ENCODE data around the gene SRP68. TPM values are rescaled to one million over a fixed set of nuclear protein-coding genes. Genes with fewer than 3 reads are reported as not detected.

SRP68 gene
- total and polyA plus RNA-seq, 2 of the 4 experiments (the other 2 are of a cell fraction): 47.1 to 82.6 TPM

DNA sequence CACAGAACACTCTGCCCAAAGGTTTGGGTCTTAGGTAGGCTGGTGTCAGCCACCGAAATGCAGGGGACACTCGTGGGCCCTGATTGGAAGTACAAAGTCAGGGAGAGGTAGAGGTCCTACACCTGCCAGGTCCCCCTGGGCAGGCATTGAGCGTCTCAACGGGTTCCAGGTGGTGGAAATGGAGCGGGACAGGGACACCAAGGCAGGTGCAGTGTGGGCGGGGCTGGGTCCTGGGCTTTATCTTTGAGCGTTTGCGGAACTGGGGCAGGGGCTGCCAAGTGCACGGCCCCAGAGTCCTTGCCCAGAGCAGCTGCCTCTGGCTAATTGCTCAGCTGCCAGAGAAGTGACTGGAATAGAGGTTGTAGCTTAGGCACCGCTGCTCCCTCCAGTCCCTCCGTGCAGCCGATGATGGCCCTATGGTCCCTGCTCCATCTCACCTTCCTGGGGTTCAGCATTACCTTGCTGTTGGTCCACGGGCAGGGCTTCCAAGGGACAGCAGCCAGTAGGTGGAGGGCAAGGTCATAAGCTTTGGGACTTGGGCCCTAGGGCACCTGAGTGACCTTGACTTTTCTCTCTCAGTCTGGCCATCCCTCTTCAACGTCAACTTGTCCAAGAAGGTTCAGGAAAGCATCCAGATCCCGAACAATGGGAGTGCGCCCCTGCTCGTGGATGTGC lies 6.7 kb upstream of the SRP68 start, which contains the start of gene ZACN:
TSS of gene ZACN (plus strand) at position 323 of the 675 bp plus-strand sequence. CDS start at position 406, 83 bp downstream.
- no peak within 1 kb of the TSS for H3K4ac ChIP-seq (ENCODE audit: low read depth, low read length)
- POLR2A ChIA-PET (ENCODE audit: unreplicated experiment): interaction anchor here (0.5 kb wide), 1 partner anchor 166 kb away, joined by 3 read pairs; no protein-coding TSS in a partner anchor
- H4K8ac ChIP-seq (ENCODE audit: low read depth in 2 of 2, low read length in 2 of 2): no peak within 1 kb of the TSS
- H3K14ac ChIP-seq (replicated peaks; ENCODE audit: low read depth, low read length): no peak within 1 kb of the TSS
- peaks cover 17% of the 10 kb centered on the region; the same call in 1 of the 2 replicates for H3K36me3 ChIP-seq (ENCODE audit: control insufficient read depth, insufficient read depth, low read length)
- no peak within 1 kb of the TSS for H2AK5ac ChIP-seq (ENCODE audit: low read depth, low read length)
- no peak for ATAC-seq (ENCODE audit: low read depth)
- H2BK20ac ChIP-seq (ENCODE audit: low read depth, low read length): no peak within 1 kb of the TSS
- no peak within 1 kb of the TSS for H3K23ac ChIP-seq (ENCODE audit: low read depth, low read length)
- DNase-seq: no peak
- peaks cover 8% of the 10 kb centered on the region; the same call in 1 of the 2 replicates for H3K9me1 ChIP-seq (ENCODE audit: insufficient read depth, low read length)
- 62% methylated on average over 8 of the region's 17 CpGs; no CpG with 5 or more reads in 1 of the 2 experiments for WGBS, 2 experiments (ENCODE audit: extremely low coverage in 2 of 2, insufficient read length in 1 of 2)
- no peaks in the 10 kb centered on the region for H3K4me1 ChIP-seq (ENCODE audit: control insufficient read depth, insufficient read depth, low read length)
- H3K18ac ChIP-seq (ENCODE audit: low read depth, low read length): no peak within 1 kb of the TSS
- in situ Hi-C loops (cut with MboI; ENCODE audit: low sequenced_read_pairs): no loop called here
- dilution Hi-C loops (cut with HindIII; ENCODE audit: low sequenced_read_pairs, unreplicated experiment): no loop called here
- H2BK120ac ChIP-seq (ENCODE audit: low read depth, low read length): no peak within 1 kb of the TSS
- H3K9me3 ChIP-seq (ENCODE audit: control insufficient read depth, insufficient read depth, low read length): no peaks in the 10 kb centered on the region
- H3K27me3 ChIP-seq (ENCODE audit: control insufficient read depth, insufficient read depth, low read length): peaks cover 62% of the 10 kb centered on the region
- no peak within 1 kb of the TSS for H2AFZ ChIP-seq (replicated peaks; ENCODE audit: low read length, poor library complexity)
- no peak within 1 kb of the TSS for H2BK5ac ChIP-seq (ENCODE audit: low read depth, low read length, poor library complexity, severe bottlenecking)
- H3K4me2 ChIP-seq (ENCODE audit: low read depth, low read length): no peak within 1 kb of the TSS
- intact Hi-C loops (cut with micrococcal nuclease): loop anchor here (10.0 kb wide), 1 partner anchor 174 kb away; the partner anchor contains the start of gene MRPL38
- no peak within 1 kb of the TSS for H3K56ac ChIP-seq (ENCODE audit: extremely low read depth, insufficient read depth, low read length)
- no peak within 1 kb of the TSS for H3K27ac ChIP-seq (ENCODE audit: insufficient read depth, low read length)
- H3K79me1 ChIP-seq (ENCODE audit: low read depth in 1 of 2, low read length in 2 of 2): no peaks in the 10 kb centered on the region
- no TSS peak for BruUV-seq (replicated peaks)
- no peak within 1 kb of the TSS for H3K4me3 ChIP-seq (ENCODE audit: insufficient read depth, low read depth, low read length)
- CTCF ChIA-PET: interaction anchor here (0.6 kb wide), 1 partner anchor 211 kb away, joined by 3 read pairs; no protein-coding TSS in a partner anchor
- H4K20me1 ChIP-seq (ENCODE audit: insufficient read depth, low read length): peaks cover 14% of the 10 kb centered on the region
- H2AK9ac ChIP-seq (replicated peaks; ENCODE audit: low read depth, low read length, poor library complexity): peak within 1 kb of the TSS; percentile 69
- no peak within 1 kb of the TSS for H4K5ac ChIP-seq (ENCODE audit: low read depth, low read length)
- no peak within 1 kb of the TSS for H4K91ac ChIP-seq (ENCODE audit: insufficient read depth, low read depth, low read length)
- no peak within 1 kb of the TSS for H2BK15ac ChIP-seq (ENCODE audit: low read depth, low read length)
- no peak within 1 kb of the TSS for H3K9ac ChIP-seq (ENCODE audit: low read depth, low read length)
- TF ChIP-seq USF2 (IDR thresholded peaks at IDR 0.05; ENCODE audit: low read depth, low read length) (no peak), RCOR1 (IDR thresholded peaks at IDR 0.05; ENCODE audit: insufficient replicate concordance, low read length) (no peak), NFE2L2 (IDR thresholded peaks at IDR 0.05; ENCODE audit: low read depth, low read length) (no peak), ELK1 (IDR thresholded peaks at IDR 0.05; ENCODE audit: borderline replicate concordance, low read depth, low read length) (no peak), CTCF (conservative IDR thresholded peaks at IDR 0.05; ENCODE audit: low read depth, low read length) (no peak), MAFK (IDR thresholded peaks at IDR 0.05; ENCODE audit: low read depth, low read length) (no peak), POLR2A (IDR thresholded peaks at IDR 0.05; ENCODE audit: low read depth, low read length) (no peak), RAD21 (IDR thresholded peaks at IDR 0.05; ENCODE audit: low read length) (no peak), CHD1 (IDR thresholded peaks at IDR 0.05; ENCODE audit: low read depth, low read length) (no peak), MAZ (IDR thresholded peaks at IDR 0.05; ENCODE audit: borderline replicate concordance, low read depth, low read length) (no peak), FOS (IDR thresholded peaks at IDR 0.05; ENCODE audit: low read depth, low read length) (no peak), SMC3 (IDR thresholded peaks at IDR 0.05; ENCODE audit: low read depth, low read length) (no peak), CEBPB (IDR thresholded peaks at IDR 0.05; ENCODE audit: low read depth, low read length) (no peak), MXI1 (IDR thresholded peaks at IDR 0.05; ENCODE audit: borderline replicate concordance, low read depth, low read length) (no peak), BHLHE40 (IDR thresholded peaks at IDR 0.05; ENCODE audit: low read depth, low read length) (no peak)

Measured in IMR-90 (cell line).